NCI-H1048 (cell line): Measurements from ENCODE around the gene NDUFAF8.

Experiments used
- DNase-seq: peaks from one replicate; lab custom pipeline; 2025; lab: John Stamatoyannopoulos, UW

Gene NDUFAF8

DNA sequence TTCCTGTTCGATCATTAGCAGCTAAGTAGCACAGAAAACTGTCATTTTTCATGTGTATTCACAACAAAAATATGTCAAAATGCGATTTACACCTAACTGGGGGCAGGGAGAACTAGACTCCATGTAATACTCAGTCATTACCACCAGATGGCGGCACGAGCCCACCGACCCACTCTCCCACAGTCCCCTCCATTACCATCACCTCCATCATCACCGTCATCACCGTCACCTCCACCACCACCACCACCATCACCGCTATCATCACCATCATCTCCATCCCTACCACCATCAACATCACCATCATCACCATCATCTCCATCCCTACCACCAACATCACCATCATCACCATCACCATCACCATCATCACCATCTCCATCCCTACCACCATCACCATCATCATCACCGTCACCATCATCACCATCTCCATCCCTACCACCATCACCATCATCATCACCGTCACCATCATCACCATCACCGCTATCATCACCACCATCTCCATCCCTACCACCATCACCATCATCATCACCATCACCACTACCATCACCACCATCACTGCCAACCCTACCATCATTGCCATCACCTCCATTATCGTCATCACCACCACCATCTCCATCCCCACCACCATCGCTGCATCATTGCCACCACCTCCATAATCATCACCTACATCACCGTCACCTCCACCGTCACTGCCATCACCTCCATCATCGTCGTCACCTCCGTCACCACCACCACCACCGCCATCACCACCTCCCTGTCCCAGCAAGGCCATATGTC is 14.4 kb downstream of the NDUFAF8 start:
- no peak for DNase-seq

DNA sequence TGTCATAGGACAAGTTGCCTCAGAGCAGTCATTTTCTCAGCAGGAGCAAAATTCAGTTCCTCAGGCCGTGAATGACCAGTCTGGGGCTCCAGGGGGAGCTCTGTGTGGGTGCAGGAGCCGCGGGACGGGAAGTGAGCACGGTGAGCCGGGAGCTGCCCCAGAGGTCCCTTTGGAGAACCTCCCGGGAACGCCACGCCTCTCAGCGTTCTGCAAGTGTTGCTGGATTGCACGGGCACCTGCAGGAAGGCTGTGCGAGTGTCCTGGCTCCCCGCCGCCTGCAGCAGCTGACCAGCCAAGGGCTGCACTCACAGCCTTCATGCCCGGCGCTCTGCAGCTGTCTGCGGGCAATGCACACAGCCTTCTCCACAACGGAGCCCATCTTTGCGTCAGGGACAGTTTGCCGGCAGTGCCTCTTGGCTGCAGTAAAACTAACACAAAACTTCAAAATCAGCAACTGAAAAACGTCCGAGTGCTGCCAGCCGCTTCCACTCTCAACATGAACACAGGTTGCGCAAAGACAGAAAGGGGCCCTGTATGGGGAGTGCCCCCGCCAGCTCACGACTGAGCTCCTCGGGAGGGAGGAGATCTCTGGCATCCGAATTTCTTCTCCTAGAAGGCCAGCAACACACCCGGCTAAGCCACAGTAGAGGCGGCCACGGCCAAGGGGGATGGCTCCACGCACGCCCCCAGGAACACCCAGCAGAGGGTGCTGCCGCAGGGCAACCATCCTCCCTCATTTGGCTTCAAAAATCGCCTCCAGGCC is 16.0 kb downstream of the NDUFAF8 start:
- DNase-seq: no peak

DNA sequence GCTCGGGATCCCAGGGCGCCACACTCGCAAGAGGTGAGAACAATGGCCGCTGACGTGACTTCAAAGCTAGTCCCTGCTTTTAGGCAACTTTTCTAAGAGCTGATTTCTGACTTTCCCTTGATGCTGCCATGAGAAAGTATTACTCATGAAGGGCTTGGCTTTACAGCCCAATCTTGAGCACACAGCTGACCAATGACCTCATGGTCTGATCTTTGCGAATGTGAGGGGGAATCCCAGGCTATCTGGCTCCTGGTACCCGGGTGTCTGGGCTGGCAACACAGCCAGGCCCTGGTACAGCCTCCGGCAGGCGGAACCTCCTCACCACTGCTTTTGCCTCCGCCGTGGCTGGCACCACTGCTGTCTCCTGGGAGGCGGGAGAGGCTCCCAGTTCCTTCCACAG is 17.5 kb downstream of the NDUFAF8 start:
- DNase-seq: no peak

DNA sequence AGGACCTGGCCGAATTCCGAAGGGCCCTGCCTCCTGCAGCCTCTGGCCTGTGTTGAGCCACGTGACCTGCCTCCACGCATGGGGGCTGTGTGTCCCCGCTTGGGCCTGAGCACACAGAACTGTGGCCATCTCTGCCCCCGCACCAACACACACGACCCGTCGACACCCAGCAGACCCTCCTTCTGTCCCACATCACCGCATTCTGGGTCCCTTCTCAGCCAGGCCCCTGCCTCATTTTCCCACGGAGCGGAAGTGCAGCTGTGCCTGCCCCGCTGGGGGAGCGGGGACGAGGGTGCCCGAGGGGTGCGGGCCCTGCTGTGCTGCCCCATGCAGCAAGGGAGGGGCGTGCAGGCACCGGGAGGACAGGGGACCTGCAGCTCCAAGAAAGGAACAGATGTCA is 18.4 kb downstream of the NDUFAF8 start:
- DNase-seq: no peak

DNA sequence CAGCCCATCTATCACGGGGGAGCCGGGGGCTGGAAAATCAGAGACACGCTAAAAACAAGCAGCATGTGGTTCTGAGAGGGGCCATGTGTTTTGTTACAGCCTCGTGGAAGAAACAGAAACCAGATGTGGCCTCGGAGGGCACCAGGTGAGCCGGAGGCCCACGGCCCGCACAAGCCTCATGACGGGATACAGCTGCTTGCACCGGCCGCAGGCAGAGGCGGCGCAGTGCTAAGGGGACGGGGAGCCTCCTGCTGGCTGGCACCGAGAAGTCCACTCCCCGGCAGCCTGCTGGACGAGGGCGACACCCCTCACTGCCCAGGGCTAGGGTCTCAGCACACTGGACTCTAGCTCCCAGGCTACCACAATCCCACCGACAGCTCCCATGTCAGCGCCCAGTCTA is 19.2 kb downstream of the NDUFAF8 start:
- DNase-seq: no peak

DNA sequence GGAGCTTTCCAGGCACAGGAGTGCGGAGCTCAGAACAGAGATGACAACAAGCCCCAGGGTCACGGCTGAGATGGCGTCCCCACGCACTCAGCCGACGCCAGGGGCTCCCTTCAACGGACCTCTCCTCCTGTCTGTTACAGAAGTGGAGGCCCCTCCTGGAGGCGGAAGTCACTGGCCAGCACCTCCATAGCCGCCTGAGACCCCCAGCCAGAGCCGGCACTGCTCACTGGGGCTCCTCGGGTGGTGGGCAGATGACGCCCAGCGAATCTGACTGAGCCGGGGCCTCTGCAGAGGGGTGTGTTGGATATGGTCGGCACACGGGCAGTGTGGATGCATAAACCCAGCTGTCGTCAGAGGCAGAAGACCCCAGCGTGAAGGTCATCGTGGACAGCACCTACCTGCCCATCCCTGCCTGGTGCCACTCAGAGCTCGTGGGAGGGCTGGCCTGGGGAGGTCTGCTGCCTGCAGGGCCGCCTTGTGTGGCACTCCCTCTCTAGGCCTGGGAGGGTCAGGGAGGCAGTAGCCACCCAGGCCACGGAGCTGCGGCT is 20.0 kb downstream of the NDUFAF8 start:
- no peak for DNase-seq

DNA sequence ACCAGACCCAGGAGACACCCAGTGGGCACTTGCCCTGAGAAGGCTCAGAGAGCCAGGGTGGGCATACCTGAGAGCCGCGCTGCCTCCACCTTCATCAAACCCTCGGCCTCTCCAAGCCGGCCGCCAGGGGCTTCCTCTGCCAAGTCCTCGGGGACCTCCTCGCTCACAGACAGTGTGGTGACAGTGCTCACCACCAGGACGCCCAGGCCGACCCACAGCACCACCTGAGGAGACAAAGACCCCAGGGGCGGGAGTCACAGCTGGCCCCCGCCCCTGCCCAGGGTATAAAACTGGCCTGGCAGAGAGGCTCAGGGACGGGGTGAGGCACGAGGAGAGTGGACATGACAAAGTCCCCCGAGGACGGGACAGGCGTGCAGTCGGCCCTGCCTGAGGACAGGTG is 21.1 kb downstream of the NDUFAF8 start:
- no peak for DNase-seq

DNA sequence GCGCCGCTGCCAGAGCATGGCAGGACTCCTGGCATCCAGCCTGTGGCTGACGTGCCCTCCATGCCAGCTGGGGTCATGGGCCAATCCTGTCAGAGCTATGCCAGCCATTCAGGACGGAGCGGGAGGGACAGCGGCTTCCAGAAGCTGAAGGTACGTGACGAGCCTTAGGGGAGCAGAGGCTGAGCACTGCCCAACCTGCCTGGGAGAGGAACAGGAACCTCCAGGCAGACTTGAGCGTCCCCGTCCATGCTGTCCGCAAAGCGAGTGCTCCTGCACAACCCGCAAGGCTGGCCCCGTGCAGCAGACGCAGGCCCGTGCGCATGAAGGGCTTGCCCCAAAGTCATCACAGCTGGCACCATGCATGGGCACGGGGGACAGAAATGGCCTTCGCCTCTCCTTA is 21.5 kb downstream of the NDUFAF8 start:
- DNase-seq: no peak

DNA sequence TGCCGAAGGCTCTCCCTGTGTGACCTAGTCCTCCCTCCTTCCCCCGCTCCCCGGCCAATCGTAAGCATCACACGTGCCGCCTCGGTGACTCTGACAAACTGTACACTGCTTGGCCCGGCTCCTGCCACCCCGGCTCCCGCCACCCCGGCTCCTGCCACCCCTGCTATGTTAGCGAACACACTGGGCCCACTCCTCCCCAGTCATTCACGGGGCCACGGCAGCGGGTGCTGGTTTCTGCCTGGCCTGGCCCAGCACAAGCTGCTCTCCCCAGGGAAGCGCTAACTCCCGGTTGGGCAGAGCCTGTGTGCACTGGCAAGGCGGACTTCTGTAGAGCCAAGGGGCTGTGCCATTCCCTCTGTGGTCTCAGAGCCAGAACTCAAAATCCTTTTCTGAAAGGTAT is 22.0 kb downstream of the NDUFAF8 start:
- no peak for DNase-seq

DNA sequence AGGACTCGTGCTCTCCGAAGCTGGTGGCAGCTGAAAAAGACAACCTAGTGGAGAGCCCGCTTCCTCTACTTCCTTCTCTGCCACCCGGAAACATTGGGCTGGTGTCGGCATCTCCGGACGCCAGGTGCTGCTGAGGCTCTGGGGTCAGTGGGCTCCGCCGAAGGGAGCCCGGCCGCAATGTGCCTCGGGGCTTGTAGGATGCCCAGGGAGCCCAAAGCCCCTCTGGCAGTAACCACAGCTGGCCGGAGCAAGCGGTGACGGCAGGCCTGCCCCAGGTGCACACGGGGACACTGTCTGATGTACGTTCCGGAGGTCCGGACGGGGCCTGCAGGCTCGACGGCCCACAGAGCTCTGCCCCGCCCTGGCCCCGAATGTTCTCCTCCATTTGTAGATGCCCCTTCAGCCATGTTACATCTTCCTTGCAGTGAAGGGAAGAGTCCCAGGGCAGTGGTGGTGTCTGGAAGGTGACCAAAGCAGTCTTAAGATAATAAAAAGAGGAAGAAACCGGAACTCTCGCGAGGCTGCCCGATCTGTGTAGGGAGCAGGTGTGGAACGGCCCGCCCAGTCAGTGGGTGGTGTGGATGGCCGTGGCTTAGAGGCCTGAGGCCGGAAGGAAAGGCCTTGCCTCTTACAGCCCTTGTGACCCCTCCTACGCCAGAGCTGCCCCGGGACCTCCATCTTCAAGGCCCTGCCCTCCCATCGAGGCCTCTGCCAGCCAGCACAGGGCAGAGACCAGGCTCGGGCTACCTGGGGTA is 22.6 kb downstream of the NDUFAF8 start:
- DNase-seq: no peak

DNA sequence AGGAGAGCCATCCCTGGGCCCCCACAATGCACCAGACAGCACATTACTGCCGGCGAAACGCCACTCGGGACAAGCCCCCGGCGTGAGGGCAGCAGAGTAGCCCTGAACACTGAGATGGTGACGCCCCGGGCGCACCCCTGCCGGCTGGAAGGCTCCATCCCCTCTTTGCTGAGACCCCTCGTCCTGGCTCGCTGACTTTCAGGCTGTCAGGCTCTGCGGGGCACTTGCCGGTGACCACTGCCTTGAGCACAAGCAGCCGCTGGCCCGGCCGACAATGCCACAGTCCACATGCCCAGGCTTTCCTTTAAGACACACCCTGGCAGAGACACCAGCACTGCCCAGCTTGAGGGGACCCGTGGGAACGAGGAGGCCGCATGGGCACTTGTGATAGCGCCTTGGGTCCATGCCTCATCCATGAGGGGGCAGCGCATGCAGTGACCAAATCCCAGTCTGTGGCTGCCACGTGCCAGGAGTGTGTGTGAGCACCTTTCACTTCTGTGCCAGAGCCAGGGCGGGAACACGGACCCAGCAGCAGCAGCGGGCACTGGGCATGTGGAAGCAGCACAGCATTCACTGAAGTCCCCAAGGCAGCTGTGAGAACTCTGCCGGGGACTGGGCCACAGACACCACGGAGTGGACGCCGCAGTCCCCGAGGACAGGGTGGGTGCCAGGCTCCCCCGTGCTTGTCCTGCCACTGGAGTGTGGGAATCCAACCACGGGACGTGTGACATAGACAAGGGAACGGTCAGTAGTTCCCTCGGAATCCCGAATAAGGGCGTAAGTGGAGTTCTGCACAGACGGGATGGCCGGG is 24.5 kb downstream of the NDUFAF8 start:
- DNase-seq: no peak

DNA sequence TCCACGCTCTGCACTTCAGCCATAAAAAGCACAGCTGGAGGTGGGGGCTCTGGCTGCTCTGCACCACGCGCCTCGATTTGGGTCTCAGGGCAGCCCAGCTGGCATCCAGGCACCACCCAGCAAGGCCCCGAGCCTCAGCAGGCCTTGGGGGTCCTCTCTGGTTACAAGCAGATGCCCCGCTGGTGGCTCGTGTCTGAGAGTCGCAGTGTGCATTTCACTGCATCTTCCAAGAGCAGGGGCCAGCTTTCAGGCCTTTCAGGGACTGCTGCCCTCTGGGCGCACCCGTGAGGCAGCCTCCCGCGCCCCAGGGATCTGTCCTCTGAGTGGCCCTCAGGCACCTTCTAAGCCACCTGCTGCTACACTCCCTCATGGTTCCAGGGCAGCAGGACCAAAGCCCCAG is 25.5 kb downstream of the NDUFAF8 start:
- no peak for DNase-seq

DNA sequence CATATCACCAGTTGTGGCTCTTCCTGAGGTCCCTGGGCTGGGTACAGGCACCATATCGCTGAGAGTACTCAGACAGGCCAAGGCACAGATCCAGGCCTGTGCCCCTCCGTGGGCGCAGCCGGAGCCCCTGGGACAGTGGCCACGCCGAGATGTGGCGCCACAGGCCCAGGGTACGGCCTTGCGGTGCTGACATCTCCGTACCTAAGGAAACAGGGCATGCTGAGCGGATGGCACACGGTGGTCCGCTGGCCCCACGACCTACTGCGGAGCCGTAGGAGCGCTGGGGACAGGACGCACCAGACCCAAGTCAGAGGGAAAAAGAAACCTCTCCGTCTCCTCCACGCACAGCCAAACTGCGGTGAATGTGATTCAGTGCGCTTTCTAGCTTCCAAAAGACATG is 26.5 kb downstream of the NDUFAF8 start:
- DNase-seq: no peak

DNA sequence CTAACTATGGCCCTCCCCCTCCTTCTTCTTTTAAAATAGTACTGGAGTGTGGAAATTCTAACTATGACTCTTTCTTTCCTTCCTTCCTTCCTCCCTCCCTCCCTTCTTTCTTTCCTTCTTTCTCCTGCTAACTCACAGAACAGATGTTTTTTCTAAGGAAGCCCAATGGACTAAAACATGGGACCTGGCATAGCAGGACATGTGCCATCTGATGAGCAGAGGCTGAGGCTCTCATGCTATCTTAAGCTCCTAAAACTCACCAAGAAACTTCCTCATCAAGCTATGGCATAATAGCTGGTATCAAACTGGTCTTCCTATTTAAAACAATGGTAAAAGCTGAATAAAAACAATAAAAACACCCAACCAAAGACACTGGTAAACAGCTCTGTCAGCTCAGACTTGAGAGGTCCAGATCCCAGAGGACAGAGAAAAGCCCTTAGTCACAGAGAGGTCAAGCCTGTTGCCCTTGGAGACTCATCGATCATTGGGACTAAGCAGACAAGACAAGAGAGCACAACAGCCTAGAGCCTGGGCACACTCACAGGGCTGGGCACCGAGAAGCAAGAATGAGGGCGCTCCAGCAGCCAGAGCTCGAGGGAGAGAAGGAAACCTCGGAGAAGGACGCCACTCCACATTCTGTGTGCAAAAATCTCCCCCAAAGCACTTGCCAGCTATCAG is 28.4 kb downstream of the NDUFAF8 start:
- DNase-seq: no peak

DNA sequence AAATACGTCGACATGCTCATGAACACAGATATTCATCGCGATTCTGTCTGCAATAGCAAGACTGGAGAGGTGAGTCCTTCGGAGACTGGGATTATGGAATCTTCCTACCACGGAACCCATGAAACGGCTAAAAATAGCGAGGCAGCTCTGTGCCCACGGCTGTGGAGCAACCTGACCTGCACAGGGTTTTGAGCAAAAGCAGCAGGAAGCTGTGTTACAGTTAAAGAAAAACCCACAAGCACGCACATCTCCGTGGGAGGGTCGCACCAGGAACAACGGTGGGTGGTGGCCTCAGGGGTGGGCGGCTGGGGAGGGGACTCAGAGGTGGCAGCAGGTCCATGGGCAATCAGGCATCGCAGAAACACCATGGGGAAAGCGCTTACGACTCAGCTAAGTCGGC is 31.2 kb downstream of the NDUFAF8 start:
- no peak for DNase-seq

DNA sequence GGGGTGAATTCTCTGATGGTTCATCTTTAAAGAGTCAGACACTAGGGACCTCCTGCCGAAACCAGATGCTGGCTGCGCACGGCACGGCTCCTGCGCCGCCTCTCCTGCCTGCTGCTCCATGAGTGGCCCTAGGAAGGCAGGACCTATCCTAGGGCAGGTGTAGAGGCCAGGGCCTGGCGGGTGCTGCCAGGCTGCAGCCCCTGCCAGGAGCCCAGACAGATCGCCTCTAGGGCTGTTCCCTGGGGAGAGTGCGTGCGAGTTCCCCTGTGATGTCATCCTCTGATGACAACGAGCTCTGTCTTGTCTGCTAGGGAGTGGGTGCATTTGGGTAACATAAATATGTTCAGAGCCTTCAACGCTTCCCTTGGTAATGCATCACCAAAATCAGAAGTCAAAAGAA is 32.1 kb downstream of the NDUFAF8 start:
- DNase-seq: no peak

DNA sequence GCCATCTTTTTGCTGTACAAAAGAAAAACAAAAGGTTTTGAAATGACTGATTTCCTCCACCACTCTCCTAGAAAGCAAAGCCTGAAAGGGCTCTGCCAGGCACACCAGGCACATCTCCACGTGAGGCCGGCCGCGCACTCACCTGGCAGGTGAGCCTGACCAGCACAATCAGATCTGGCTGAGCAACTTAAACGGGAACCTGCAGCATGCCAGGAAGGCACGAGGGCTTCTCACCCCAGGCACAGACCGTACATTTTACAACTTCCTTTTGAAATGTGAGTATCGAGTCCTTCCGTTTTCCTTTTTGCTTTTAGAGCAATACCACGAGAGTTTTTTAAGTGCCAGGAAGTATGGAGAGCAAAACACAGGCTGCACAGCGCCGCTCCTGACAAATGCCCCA is 33.5 kb downstream of the NDUFAF8 start:
- no peak for DNase-seq

DNA sequence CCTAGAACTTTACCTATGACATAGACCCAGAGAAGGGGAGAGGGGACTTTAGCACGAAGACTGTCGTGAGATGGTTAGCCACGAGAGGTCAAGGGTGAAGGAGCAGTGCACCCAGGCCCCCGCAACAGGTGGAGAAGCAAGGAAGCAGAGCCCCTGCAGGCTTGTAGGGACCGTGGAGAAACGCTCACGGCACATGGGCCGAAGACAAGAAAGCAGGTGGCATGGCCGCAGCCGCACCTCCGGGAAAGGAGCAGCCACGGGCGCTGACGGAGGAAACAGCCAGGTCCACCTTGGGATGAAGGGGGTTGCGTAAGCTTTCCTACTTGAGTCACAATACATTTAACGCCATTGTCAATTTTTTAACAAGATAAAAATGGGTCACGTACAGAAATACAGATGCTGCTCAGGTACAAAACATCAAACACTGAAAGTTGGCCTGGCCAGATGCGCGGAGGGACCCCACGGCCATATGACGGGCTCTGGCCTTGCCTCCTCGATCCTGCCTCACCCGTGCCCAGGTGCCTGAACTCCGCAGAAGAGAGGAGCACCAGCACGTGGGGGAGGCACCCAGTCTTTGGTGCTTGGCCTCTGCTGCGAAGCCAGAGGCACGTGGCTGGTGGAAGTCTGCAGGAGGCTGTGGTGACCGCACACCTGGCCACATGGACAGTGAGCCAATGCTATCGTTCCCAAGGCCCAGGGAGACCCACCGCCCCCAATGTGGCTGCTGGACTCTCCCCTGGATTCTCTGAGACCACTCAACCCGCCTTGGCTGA is 34.8 kb downstream of the NDUFAF8 start:
- DNase-seq: no peak

DNA sequence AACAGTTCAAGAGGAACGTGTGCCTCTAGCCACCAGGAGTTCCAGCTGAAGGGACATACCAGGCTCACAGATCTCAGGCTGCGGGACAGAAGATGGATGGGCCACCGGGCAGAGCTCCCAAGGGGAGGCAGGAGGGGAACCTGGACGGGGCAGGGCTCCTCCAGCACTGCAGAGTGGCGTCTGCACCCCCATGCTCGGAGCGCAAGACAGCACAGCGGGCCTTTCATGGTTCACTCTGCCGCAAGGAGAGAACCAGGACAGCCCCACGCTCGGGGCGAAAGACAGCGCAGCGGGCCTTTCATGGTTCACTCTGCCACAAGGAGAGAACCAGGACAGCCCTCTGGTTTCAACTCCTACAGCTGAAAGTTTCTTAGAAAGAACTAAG is 35.3 kb downstream of the NDUFAF8 start:
- no peak for DNase-seq

DNA sequence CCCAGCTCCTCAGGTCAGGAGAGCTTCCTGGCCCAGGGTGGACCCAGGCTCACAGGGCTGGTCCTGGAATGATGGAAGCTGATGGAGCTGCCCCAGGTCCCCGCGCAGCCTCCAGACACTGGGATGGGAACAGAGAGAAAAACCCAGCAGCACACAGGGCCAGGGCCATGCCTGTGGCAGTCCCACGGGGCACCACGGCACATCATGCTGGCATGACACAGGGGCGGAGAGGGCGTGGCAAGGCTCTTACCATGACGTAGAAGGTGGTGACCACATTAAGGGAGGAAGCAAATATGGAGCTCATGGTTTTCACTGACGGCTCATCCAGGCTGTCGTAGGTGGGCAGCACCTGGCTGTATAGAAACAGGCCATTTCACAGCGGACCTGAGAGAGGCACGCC is 37.7 kb downstream of the NDUFAF8 start:
- DNase-seq: no peak

DNA sequence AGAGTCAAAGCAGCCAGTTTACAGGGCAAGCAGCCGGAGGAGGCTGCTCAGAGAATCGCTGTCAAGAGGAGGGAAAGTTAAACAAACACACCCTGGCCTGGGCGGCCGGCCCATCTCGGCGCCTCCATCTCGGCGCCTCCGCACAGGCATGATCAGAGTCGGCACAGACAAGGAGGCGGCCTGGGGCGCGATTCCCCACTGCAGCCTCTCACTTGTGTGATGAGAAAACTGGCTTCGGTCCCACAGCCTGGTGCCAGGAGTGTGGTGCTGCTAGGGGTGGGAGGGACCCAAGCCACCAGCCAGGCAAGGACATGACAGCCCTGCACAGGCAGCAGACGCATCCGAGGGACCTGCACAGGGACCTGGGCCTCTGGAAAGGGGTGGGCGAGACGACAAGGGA is 38.3 kb downstream of the NDUFAF8 start:
- DNase-seq: no peak
